IMR-90 (cell line): ENCODE data around the gene MKS1. TPM values are rescaled to one million over a fixed set of nuclear protein-coding genes. Genes with fewer than 3 reads are reported as not detected.
A peak's percentile ranks its signal among the peaks of the same experiment; 100 is the strongest.

ENCODE experiments used
- ATAC-seq: fragments of 200-7000 bp; cut with Tn5 transposase; 2 replicates; pipeline ENCODE4 v1.9.1; 2020; ENCODE audit warnings: low read depth, mild to moderate bottlenecking, moderate library complexity
- BruUV-seq: library from RNA; stranded (reverse); fragments of 400-500 nt; replicated peaks from 2 replicates; lab custom pipeline; 2021; lab: Mats Ljungman, UMichigan
- CTCF ChIA-PET: fragments of 300-600 bp; formaldehyde crosslinking; extraction: SDS; loops from one replicate; lab custom pipeline; 2021; ENCODE audit warnings: antibody characterized with exemption; lab: Yijun Ruan, JAX
- POLR2A ChIA-PET: fragments of 300-600 bp; sonication (Branson Sonifier 250); formaldehyde crosslinking; loops from one replicate; lab custom pipeline; 2022; ENCODE audit warnings: antibody characterized with exemption; ENCODE audit not compliant: unreplicated experiment; lab: Charles Lee
- DNase-seq: peaks from one replicate; pipeline ENCODE4 v3.0.0; 2013
- H2AFZ ChIP-seq: replicated peaks from 2 replicates; pipeline ENCODE3; 2013; ENCODE audit warnings: low read length, mild to moderate bottlenecking; ENCODE audit not compliant: poor library complexity
- H2AK5ac ChIP-seq: 2 replicates; pipeline ENCODE4 v1.6.1; 2013; ENCODE audit warnings: low read depth, low read length, inconsistent platforms
- H2AK9ac ChIP-seq: replicated peaks from 2 replicates; pipeline ENCODE3; 2013; ENCODE audit warnings: mild to moderate bottlenecking, low read depth, low read length, moderate library complexity; ENCODE audit not compliant: poor library complexity
- H2BK120ac ChIP-seq: 2 replicates; pipeline ENCODE4 v1.6.1; 2013; ENCODE audit warnings: low read depth, low read length, inconsistent platforms
- H2BK15ac ChIP-seq: 3 replicates; pipeline ENCODE4 v1.6.1; 2013; ENCODE audit warnings: low read depth, low read length, inconsistent platforms
- H2BK20ac ChIP-seq: 2 replicates; pipeline ENCODE4 v1.6.1; 2013; ENCODE audit warnings: low read depth, mild to moderate bottlenecking, inconsistent platforms, low read length, moderate library complexity
- H2BK5ac ChIP-seq: 2 replicates; pipeline ENCODE4 v1.6.1; 2013; ENCODE audit warnings: mild to moderate bottlenecking, low read depth, low read length, inconsistent platforms; ENCODE audit not compliant: poor library complexity, severe bottlenecking
- H3K14ac ChIP-seq: replicated peaks from 2 replicates; pipeline ENCODE4 v1.6.1; 2013; ENCODE audit warnings: low read depth, low read length, inconsistent platforms
- H3K18ac ChIP-seq: 2 replicates; pipeline ENCODE4 v1.6.1; 2013; ENCODE audit warnings: low read depth, low read length, control low read depth
- H3K23ac ChIP-seq: 2 replicates; pipeline ENCODE4 v1.6.1; 2013; ENCODE audit warnings: low read depth, low read length, inconsistent platforms
- H3K27ac ChIP-seq: 2 replicates; pipeline ENCODE4 v1.5.1; 2013; ENCODE audit warnings: mild to moderate bottlenecking, control low read depth, low read length; ENCODE audit not compliant: insufficient read depth
- H3K27me3 ChIP-seq: 2 replicates; pipeline ENCODE4 v1.6.1; 2013; ENCODE audit warnings: low read length; ENCODE audit not compliant: control insufficient read depth, insufficient read depth
- H3K36me3 ChIP-seq: 2 replicates; pipeline ENCODE4 v1.6.1; 2013; ENCODE audit warnings: low read length, mixed read lengths; ENCODE audit not compliant: control insufficient read depth, insufficient read depth
- H3K4ac ChIP-seq: 2 replicates; pipeline ENCODE4 v1.6.1; 2013; ENCODE audit warnings: low read depth, low read length, inconsistent platforms
- H3K4me1 ChIP-seq: 2 replicates; pipeline ENCODE4 v1.6.1; 2013; ENCODE audit warnings: low read length, mixed read lengths; ENCODE audit not compliant: control insufficient read depth, insufficient read depth
- H3K4me2 ChIP-seq: 2 replicates; pipeline ENCODE4 v1.6.1; 2013; ENCODE audit warnings: low read depth, mild to moderate bottlenecking, control low read depth, low read length, moderate library complexity
- H3K4me3 ChIP-seq: 2 replicates; pipeline ENCODE4 v1.5.1; 2013; ENCODE audit warnings: low read depth, mild to moderate bottlenecking, control low read depth, low read length, moderate library complexity; ENCODE audit not compliant: insufficient read depth
- H3K56ac ChIP-seq: 2 replicates; pipeline ENCODE4 v1.6.1; 2013; ENCODE audit warnings: low read length, inconsistent platforms; ENCODE audit not compliant: insufficient read depth; ENCODE audit errors: extremely low read depth
- H3K79me1 ChIP-seq, 2 experiments: 2 replicates each; pipeline ENCODE4 v1.6.1; 2013; ENCODE audit warnings: low read length in 2 of 2, inconsistent platforms in 1 of 2, low read depth in 1 of 2
- H3K9ac ChIP-seq: 2 replicates; pipeline ENCODE4 v1.6.1; 2013; ENCODE audit warnings: low read depth, low read length, control low read depth
- H3K9me1 ChIP-seq: 2 replicates; pipeline ENCODE4 v1.6.1; 2013; ENCODE audit warnings: low read length, inconsistent platforms; ENCODE audit not compliant: insufficient read depth
- H3K9me3 ChIP-seq: 2 replicates; pipeline ENCODE4 v1.6.1; 2013; ENCODE audit warnings: low read length; ENCODE audit not compliant: control insufficient read depth, insufficient read depth
- H4K20me1 ChIP-seq: 2 replicates; pipeline ENCODE4 v1.6.1; 2013; ENCODE audit warnings: low read length, inconsistent platforms; ENCODE audit not compliant: insufficient read depth
- H4K5ac ChIP-seq: 2 replicates; pipeline ENCODE4 v1.6.1; 2013; ENCODE audit warnings: mild to moderate bottlenecking, low read depth, low read length, control low read depth
- H4K8ac ChIP-seq, 2 experiments: 2 replicates each; pipeline ENCODE4 v1.6.1; 2013; ENCODE audit warnings: low read depth in 2 of 2, low read length in 2 of 2, control low read depth in 1 of 2, inconsistent platforms in 1 of 2
- H4K91ac ChIP-seq: 2 replicates; pipeline ENCODE4 v1.6.1; 2013; ENCODE audit warnings: low read depth, low read length, inconsistent platforms; ENCODE audit not compliant: insufficient read depth
- BHLHE40 ChIP-seq: fragments of 150-350 bp; IDR thresholded peaks from 2 replicates; pipeline ENCODE4 v1.6.1; 2016; ENCODE audit warnings: mild to moderate bottlenecking, low read depth, low read length
- CEBPB ChIP-seq: IDR thresholded peaks from 2 replicates; pipeline ENCODE4 v1.6.1; 2012; ENCODE audit warnings: low read depth, low read length, improper control_type of control experiment
- CHD1 ChIP-seq: IDR thresholded peaks from 2 replicates; pipeline ENCODE4 v1.6.1; 2012; ENCODE audit warnings: low read depth, low read length, improper control_type of control experiment
- MXI1 ChIP-seq: IDR thresholded peaks from 2 replicates; pipeline ENCODE4 v1.6.1; 2012; ENCODE audit warnings: low read depth, mild to moderate bottlenecking, low read length, moderate library complexity, borderline replicate concordance
- POLR2A ChIP-seq: IDR thresholded peaks from 2 replicates; pipeline ENCODE4 v1.6.1; 2012; ENCODE audit warnings: mild to moderate bottlenecking, low read depth, low read length
- RAD21 ChIP-seq: IDR thresholded peaks from 2 replicates; pipeline ENCODE4 v1.6.1; 2012; ENCODE audit warnings: low read length, improper control_type of control experiment
- RCOR1 ChIP-seq: IDR thresholded peaks from 2 replicates; pipeline ENCODE4 v1.6.1; 2012; ENCODE audit warnings: mild to moderate bottlenecking, low read length, improper control_type of control experiment; ENCODE audit not compliant: insufficient replicate concordance
- SMC3 ChIP-seq: fragments of 150-350 bp; IDR thresholded peaks from 2 replicates; pipeline ENCODE4 v1.6.1; 2016; ENCODE audit warnings: low read depth, mild to moderate bottlenecking, antibody characterized with exemption, low read length, moderate library complexity
- WGBS, 2 experiments: methylation state at CpG; one replicate each; pipeline versions ENCODE4 v1.1.5 to v1.1.7; 2013; ENCODE audit warnings: missing lambda C conversion rate in 2 of 2; ENCODE audit not compliant: insufficient read length in 1 of 2; ENCODE audit errors: extremely low coverage in 2 of 2; 5-methylcytosine and 5-hydroxymethylcytosine counted together
- dilution Hi-C: fragments of 300-500 bp; cut with HindIII; formaldehyde crosslinking; loops from one replicate; pipeline ENCODE4 v1.14.3; 2018; ENCODE audit warnings: low sequenced_read_pairs; ENCODE audit not compliant: unreplicated experiment
- in situ Hi-C: fragments of 300-500 bp; cut with MboI; formaldehyde crosslinking; loops from 3 replicates; pipeline ENCODE4 v1.14.3; 2019; ENCODE audit warnings: low sequenced_read_pairs, inconsistent platforms, mixed read lengths
- intact Hi-C: fragments of 100-400 bp; cut with micrococcal nuclease; formaldehyde crosslinking; loops from 2 replicates; pipeline ENCODE4 v1.10.0; 2022
- polyA plus RNA-seq, 3 experiments: library from polyadenylated mRNA; depleted of rRNA; stranded (reverse); fragments of >200 nt; gene quantifications; 2 replicates each; pipeline ENCODE4 v1.2.3, GENCODE V29; 2012; ENCODE audit warnings: low replicate concordance in 1 of 3
- total RNA-seq: library from RNA; depleted of rRNA; stranded (reverse); fragments of >200 nt; gene quantifications from 2 replicates; pipeline ENCODE4 v1.2.3, GENCODE V29; 2012
- TF ChIP-seq, protein P1 (sequence below): conservative IDR thresholded peaks from 2 replicates; pipeline ENCODE4 v1.5.1; 2012; ENCODE audit warnings: mild to moderate bottlenecking, low read depth, low read length, improper control_type of control experiment
- TF ChIP-seq, protein P2 (sequence below): fragments of 150-350 bp; IDR thresholded peaks from 2 replicates; pipeline ENCODE4 v1.6.1; 2016; ENCODE audit warnings: low read depth, mild to moderate bottlenecking, low read length, moderate library complexity, borderline replicate concordance

MKS1 gene
- total and polyA plus RNA-seq, 2 of the 4 experiments (the other 2 are of a cell fraction) = 11.5 to 13.2 TPM

DNA sequence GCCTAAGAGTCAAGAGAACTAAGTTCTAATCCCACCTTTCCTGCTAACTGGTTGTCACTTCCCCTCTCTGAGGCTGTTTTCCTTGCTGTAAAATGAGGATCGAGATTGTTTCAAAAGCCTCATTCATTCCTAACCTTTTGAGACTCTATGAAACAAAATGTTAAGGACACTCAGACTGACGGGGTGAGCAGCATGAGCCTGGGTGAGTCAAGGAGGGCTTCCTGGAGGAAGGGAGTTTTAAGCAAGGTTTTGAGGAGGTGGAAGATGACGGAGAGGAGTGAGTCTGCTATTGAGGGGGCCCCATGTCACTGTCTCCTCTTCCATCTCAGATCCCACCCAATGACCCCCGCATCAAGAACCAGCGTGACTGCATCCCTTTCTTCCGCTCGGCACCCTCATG is 22.4 kb downstream of the MKS1 start:
- peaks cover 16% of the 10 kb centered on the region for H3K27me3 ChIP-seq
- no peak overlapping the region for H3K9ac ChIP-seq
- no peak overlapping the region for H3K4me2 ChIP-seq
- no peak overlapping the region for H4K5ac ChIP-seq
- H3K23ac ChIP-seq = no peak overlapping the region
- no peak overlapping the region for H2BK15ac ChIP-seq
- no peak overlapping the region for H4K8ac ChIP-seq
- ATAC-seq = no peak
- no peak for DNase-seq
- H3K9me3 ChIP-seq = no peaks in the 10 kb centered on the region
- CTCF ChIA-PET = no interaction called here
- H3K4me3 ChIP-seq = no peak overlapping the region
- no peak overlapping the region for H3K4ac ChIP-seq
- no peak overlapping the region for H4K91ac ChIP-seq
- POLR2A ChIA-PET = no interaction called here
- no CpG with 5 or more reads among the region's 7 CpGs for WGBS, 2 experiments
- no peaks in the 10 kb centered on the region for H4K20me1 ChIP-seq
- H3K56ac ChIP-seq = no peak overlapping the region
- no TSS peak for BruUV-seq
- H3K27ac ChIP-seq = no peak overlapping the region
- H2BK120ac ChIP-seq = no peak overlapping the region
- H2AFZ ChIP-seq = no peak overlapping the region
- no peaks in the 10 kb centered on the region for H3K79me1 ChIP-seq
- H2BK20ac ChIP-seq = no peak overlapping the region
- no peak overlapping the region for H2AK5ac ChIP-seq
- no peaks in the 10 kb centered on the region for H3K36me3 ChIP-seq
- H3K14ac ChIP-seq = no peak overlapping the region
- dilution Hi-C loops (no loop called here), in situ Hi-C loops (no loop called here), intact Hi-C loops (no loop called here)
- H2BK5ac ChIP-seq = no peak overlapping the region
- H2AK9ac ChIP-seq = peak overlapping the region; percentile 55
- no peaks in the 10 kb centered on the region for H3K9me1 ChIP-seq
- no peaks in the 10 kb centered on the region for H3K4me1 ChIP-seq
- H3K18ac ChIP-seq = no peak overlapping the region
- TF ChIP-seq CHD1 (no peak), RAD21 (no peak), BHLHE40 (no peak), POLR2A (no peak), SMC3 (no peak), RCOR1 (no peak), MXI1 (no peak), CEBPB (no peak)
- TF ChIP-seq, protein P1, sequence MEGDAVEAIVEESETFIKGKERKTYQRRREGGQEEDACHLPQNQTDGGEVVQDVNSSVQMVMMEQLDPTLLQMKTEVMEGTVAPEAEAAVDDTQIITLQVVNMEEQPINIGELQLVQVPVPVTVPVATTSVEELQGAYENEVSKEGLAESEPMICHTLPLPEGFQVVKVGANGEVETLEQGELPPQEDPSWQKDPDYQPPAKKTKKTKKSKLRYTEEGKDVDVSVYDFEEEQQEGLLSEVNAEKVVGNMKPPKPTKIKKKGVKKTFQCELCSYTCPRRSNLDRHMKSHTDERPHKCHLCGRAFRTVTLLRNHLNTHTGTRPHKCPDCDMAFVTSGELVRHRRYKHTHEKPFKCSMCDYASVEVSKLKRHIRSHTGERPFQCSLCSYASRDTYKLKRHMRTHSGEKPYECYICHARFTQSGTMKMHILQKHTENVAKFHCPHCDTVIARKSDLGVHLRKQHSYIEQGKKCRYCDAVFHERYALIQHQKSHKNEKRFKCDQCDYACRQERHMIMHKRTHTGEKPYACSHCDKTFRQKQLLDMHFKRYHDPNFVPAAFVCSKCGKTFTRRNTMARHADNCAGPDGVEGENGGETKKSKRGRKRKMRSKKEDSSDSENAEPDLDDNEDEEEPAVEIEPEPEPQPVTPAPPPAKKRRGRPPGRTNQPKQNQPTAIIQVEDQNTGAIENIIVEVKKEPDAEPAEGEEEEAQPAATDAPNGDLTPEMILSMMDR = no peak
- TF ChIP-seq, protein P2, sequence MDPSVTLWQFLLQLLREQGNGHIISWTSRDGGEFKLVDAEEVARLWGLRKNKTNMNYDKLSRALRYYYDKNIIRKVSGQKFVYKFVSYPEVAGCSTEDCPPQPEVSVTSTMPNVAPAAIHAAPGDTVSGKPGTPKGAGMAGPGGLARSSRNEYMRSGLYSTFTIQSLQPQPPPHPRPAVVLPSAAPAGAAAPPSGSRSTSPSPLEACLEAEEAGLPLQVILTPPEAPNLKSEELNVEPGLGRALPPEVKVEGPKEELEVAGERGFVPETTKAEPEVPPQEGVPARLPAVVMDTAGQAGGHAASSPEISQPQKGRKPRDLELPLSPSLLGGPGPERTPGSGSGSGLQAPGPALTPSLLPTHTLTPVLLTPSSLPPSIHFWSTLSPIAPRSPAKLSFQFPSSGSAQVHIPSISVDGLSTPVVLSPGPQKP = no peak
